Common myeloid progenitor, CD34-positive (primary cell): ENCODE measurements around the gene NFILZ.
"Not testable (repeated sequence)": the region's sequence is repeated elsewhere in the genome, so short reads cannot be mapped to it uniquely, and the experiment has no call there.

Experiments
- CTCF ChIA-PET: fragments of 350-600 bp; sonication (Branson Sonifier 250); formaldehyde crosslinking; loops from one replicate; lab custom pipeline; 2021; ENCODE audit warnings: antibody characterized with exemption; lab: Charles Lee
- POLR2A ChIA-PET: fragments of 350-600 bp; sonication (Branson Sonifier 250); formaldehyde crosslinking; loops from one replicate; lab custom pipeline; 2021; ENCODE audit warnings: antibody characterized with exemption; lab: Charles Lee
- DNase-seq, 3 donors: peaks; one replicate each; pipeline versions ENCODE4 v3.0.0 to v3.0.0-alpha.2; 2013
- H3K27ac ChIP-seq, 2 experiments: 1 replicate in 1 of 2; 2 replicates in 1 of 2; pipeline ENCODE4 v1.7.0; 2013; ENCODE audit warnings: inconsistent platforms in 2 of 2, low read length in 2 of 2, mild to moderate bottlenecking in 2 of 2, low read depth in 1 of 2, moderate library complexity in 1 of 2; ENCODE audit not compliant: severe bottlenecking in 2 of 2, insufficient read depth in 1 of 2, poor library complexity in 1 of 2
- H3K27me3 ChIP-seq, 5 experiments: replicated peaks in 2 of 5; 1 replicate in 3 of 5; 2 replicates in 2 of 5; pipeline versions ENCODE4 v1.6.1 to v1.7.0; 2013; ENCODE audit warnings: low read length in 4 of 5, mild to moderate bottlenecking in 2 of 5, moderate library complexity in 2 of 5, inconsistent platforms in 1 of 5; ENCODE audit not compliant: insufficient read depth in 5 of 5, control insufficient read depth in 4 of 5
- H3K36me3 ChIP-seq, 4 experiments: 1 replicate in 2 of 4; 2 replicates in 2 of 4; pipeline versions ENCODE4 v1.6.1 to v1.7.0; 2013; ENCODE audit warnings: low read length in 3 of 4, control low read depth in 1 of 4, mild to moderate bottlenecking in 1 of 4; ENCODE audit not compliant: control insufficient read depth in 4 of 4, insufficient read depth in 4 of 4
- H3K4me1 ChIP-seq, 4 experiments: 1 replicate in 3 of 4; 2 replicates in 1 of 4; pipeline versions ENCODE4 v1.6.1 to v1.7.1; 2013; ENCODE audit warnings: low read length in 3 of 4, mild to moderate bottlenecking in 3 of 4, control low read depth in 1 of 4, inconsistent platforms in 1 of 4, moderate library complexity in 1 of 4; ENCODE audit not compliant: control insufficient read depth in 4 of 4, insufficient read depth in 4 of 4; ENCODE audit errors: control extremely low read depth in 1 of 4
- H3K4me3 ChIP-seq, 7 experiments: 1 replicate in 4 of 7; 2 replicates in 3 of 7; pipeline versions ENCODE4 v1.5.1 to v1.7.0; 2013; ENCODE audit warnings: mild to moderate bottlenecking in 7 of 7, low read length in 6 of 7, moderate library complexity in 6 of 7, inconsistent platforms in 2 of 7, low read depth in 2 of 7, control low read depth in 1 of 7; ENCODE audit not compliant: insufficient read depth in 4 of 7, control insufficient read depth in 1 of 7; ENCODE audit errors: extremely low read depth in 1 of 7
- H3K9me3 ChIP-seq, 5 experiments: 1 replicate in 4 of 5; 2 replicates in 1 of 5; pipeline versions ENCODE4 v1.6.1 to v1.7.1; 2013; ENCODE audit warnings: low read length in 4 of 5, mild to moderate bottlenecking in 2 of 5, inconsistent platforms in 1 of 5, low read depth in 1 of 5, moderate library complexity in 1 of 5; ENCODE audit not compliant: control insufficient read depth in 4 of 5, insufficient read depth in 2 of 5; ENCODE audit errors: control extremely low read depth in 1 of 5
- WGBS: methylation state at CpG from one replicate; pipeline ENCODE4 v1.1.5; 2013; ENCODE audit not compliant: insufficient coverage; 5-methylcytosine and 5-hydroxymethylcytosine counted together

The NFILZ gene

GRCh38 chr19:8629184-8629583, 1.2 kb upstream of the NFILZ start:
- Histone ChIP-seq H3K4me1 (peaks cover 0 to 5% (median 2%) of the 10 kb centered on the region in 4 experiments), H3K36me3 (no peaks in the 10 kb centered on the region), H3K27me3 (no peaks in the 10 kb centered on the region), H3K27ac (no peak overlapping the region), H3K4me3 (no peak overlapping the region), H3K9me3 (no peaks in the 10 kb centered on the region)
- 100% methylated on average over 1 of the region's 2 CpGs for WGBS
- ChIA-PET CTCF (no interaction called here), POLR2A (no interaction called here)
- DNase-seq, result no peak

DNA sequence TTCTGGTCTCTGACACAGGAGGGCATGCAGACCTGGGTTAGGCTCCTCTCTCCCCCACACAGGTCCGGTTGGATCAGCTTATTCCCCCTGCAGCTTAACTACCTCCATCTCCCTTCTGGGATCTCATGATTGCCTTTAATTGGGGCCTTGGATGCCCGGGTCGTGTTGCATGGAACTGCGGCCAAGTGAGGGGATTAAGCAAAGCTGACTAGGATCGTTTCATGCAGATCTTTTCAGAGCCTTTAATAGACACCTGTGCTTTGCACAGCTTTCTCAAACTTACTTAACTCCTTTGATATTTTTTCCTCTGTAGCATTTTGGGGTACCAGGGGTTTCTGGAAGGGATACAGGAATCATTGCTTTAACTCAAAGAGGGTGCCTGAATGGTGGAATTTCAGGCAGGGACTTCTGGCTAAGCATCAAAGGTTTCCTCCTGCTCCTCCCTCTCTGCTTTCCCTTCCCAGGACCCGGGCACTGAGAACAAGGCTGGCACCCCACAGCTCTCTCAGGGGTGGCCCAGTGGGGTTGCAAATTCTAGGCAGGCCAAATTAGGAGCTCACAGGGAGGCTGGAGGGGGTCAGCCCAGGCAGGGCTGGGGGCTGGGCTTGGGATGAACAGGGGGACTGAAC, 477 bp downstream of the NFILZ start:
- CTCF ChIA-PET, result interaction anchor here (1.5 to 1.7 kb wide), 2 partner anchors 9 to 16 kb away, joined by 5 to 7 read pairs; no protein-coding TSS in a partner anchor
- Histone ChIP-seq H3K27me3 (no peaks in the 10 kb centered on the region), H3K27ac (no peak overlapping the region), H3K4me1 (peaks cover 0 to 5% (median 2%) of the 10 kb centered on the region in 4 experiments), H3K9me3 (no peaks in the 10 kb centered on the region), H3K36me3 (no peaks in the 10 kb centered on the region), H3K4me3 (no peak overlapping the region)
- no peak for DNase-seq
- POLR2A ChIA-PET, result no interaction called here
- 90% methylated on average over 5 of the region's 6 CpGs for WGBS

GRCh38 chr19:8631425-8631819, 989 bp downstream of the NFILZ start:
- no peaks in the 10 kb centered on the region for H3K36me3 ChIP-seq
- CTCF ChIA-PET, result interaction anchor here (1.5 to 1.7 kb wide), 2 partner anchors 9 to 16 kb away, joined by 5 to 7 read pairs; no protein-coding TSS in a partner anchor
- 83% methylated on average over 8 of the region's 11 CpGs for WGBS
- H3K27ac ChIP-seq, result no peak overlapping the region
- H3K4me3 ChIP-seq, result no peak overlapping the region
- POLR2A ChIA-PET, result no interaction called here
- H3K4me1 ChIP-seq, result peaks cover 0 to 5% (median 2%) of the 10 kb centered on the region in 4 experiments
- DNase-seq, result no peak
- no peaks in the 10 kb centered on the region for H3K27me3 ChIP-seq
- no peaks in the 10 kb centered on the region for H3K9me3 ChIP-seq

- Histone ChIP-seq H3K9me3 (no peaks in the 10 kb centered on the region), H3K27ac (no peak overlapping the region), H3K36me3 (no peaks in the 10 kb centered on the region), H3K4me1 (peaks cover 2 to 34% (median 25%) of the 10 kb centered on the region in 4 experiments), H3K27me3 (no peaks in the 10 kb centered on the region), H3K4me3 (no peak overlapping the region)
- POLR2A ChIA-PET, result no interaction called here
- no peak for DNase-seq
- 94% methylated on average over 4 of the region's 8 CpGs for WGBS
- CTCF ChIA-PET, result interaction anchor here (1.5 to 3.4 kb wide), 2 partner anchors 11 to 20 kb away, joined by 3 to 10 read pairs; no protein-coding TSS in a partner anchor
Observed at GRCh38 chr19:8635422-8635821, 5.0 kb downstream of the NFILZ start.

GRCh38 chr19:8637070-8637469, 6.6 kb downstream of the NFILZ start:
- ChIA-PET CTCF (interaction anchor here (1.1 to 1.5 kb wide), 2 partner anchors 9 to 25 kb away, joined by 3 read pairs; no protein-coding TSS in a partner anchor), POLR2A (interaction anchor here (0.6 kb wide), 1 partner anchor 310 kb away, joined by 3 read pairs; no protein-coding TSS in a partner anchor)
- not testable (repeated sequence) for H3K27ac ChIP-seq, H3K36me3 ChIP-seq, H3K4me3 ChIP-seq, H3K9me3 ChIP-seq, DNase-seq, H3K27me3 ChIP-seq
- WGBS, result 100% methylated on average over 2 of the region's 4 CpGs
- peaks cover 2 to 40% (median 26%) of the 10 kb centered on the region in 4 experiments for H3K4me1 ChIP-seq

DNA sequence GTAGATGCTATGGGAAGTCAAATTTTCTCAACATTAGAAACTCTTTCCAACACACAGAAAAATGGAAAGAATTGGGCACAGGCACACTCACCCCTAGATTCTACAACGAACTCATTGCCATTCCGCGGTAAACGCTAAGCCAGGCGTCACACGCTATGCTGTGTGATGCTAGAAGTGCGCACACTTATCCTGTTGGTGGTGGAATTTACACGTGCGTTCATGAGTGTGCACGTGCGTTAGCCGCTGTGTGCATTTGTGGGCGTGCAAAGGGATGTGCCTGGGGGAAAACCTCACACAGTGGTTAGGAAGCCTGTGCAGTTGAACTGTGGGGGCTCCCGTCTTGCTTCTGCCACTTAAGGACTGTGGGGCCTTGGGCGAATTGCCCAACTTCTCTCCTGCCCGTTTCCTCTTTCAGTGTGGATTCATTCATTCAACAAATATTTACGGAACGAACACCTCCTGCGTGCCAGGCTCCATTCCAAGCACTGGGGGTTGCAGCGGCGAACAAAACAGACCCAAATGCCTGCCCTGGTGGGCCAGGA, 7.7 kb downstream of the NFILZ start:
- H3K4me3 ChIP-seq, result peak overlapping the region in 5 of 7 experiments; percentile 3 to 40 (median 21)
- H3K27me3 ChIP-seq, result no peaks in the 10 kb centered on the region
- DNase-seq, result peak; percentile 71 to 93 (median 92)
- no peaks in the 10 kb centered on the region for H3K9me3 ChIP-seq
- peaks cover 2 to 40% (median 26%) of the 10 kb centered on the region in 4 experiments for H3K4me1 ChIP-seq
- H3K36me3 ChIP-seq, result no peaks in the 10 kb centered on the region
- no peak overlapping the region for H3K27ac ChIP-seq
- CTCF ChIA-PET, result no interaction called here
- WGBS, result 0% methylated on average over 13 of the region's 21 CpGs
- POLR2A ChIA-PET, result no interaction called here

DNA sequence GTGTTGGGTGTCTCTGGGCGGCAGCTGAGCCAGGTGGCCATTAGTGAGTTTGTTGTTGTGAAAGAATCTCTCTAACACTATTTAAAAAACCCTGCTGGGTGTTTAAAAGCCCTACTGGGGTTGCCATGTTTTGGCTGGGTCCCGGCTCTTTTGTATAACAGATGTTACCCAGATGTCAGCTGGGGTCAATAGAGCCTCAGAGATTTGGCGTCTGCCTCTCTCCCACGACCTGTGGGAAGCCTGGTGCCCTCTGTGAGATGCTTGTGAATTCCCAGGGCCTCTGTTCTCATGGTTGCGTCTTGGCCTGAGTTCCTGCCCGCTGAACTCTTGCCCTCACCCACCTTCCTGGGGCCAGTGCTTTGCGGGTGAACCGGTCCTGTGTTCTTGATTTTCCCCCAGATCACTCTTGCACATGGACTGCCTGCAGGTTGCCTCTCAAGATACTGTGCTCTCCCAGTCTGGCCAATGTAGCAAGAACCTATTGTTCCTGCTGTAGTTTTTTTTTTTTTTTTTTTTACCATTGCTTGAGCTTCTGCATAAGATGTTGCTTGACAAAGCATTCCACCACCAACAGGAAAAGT, 9.5 kb downstream of the NFILZ start:
- no peaks in the 10 kb centered on the region for H3K27me3 ChIP-seq
- no peak overlapping the region for H3K27ac ChIP-seq
- peaks cover 2 to 36% (median 24%) of the 10 kb centered on the region in 4 experiments for H3K4me1 ChIP-seq
- H3K36me3 ChIP-seq, result no peaks in the 10 kb centered on the region
- no peak for DNase-seq
- ChIA-PET POLR2A (no interaction called here), CTCF (interaction anchor here (1.7 kb wide), 1 partner anchor 61 kb away, joined by 4 read pairs; no protein-coding TSS in a partner anchor)
- 90% methylated on average over 7 of the region's 8 CpGs for WGBS
- H3K4me3 ChIP-seq, result no peak overlapping the region
- no peaks in the 10 kb centered on the region for H3K9me3 ChIP-seq
